HG03565 (cell line): ENCODE results near the gene RAB1A.

ENCODE experiments used
- ATAC-seq: cut with Tn5 transposase; IDR thresholded peaks from one replicate; pipeline ENCODE4 v1.9.1; 2021; ENCODE audit warnings: mild to moderate bottlenecking, moderate library complexity; ENCODE audit not compliant: unreplicated experiment

RAB1A gene

GRCh38 chr2:65097844-65098243, 32.1 kb downstream of the RAB1A start:
- ATAC-seq, result no peak

- no peak for ATAC-seq
These were observed 33.0 kb downstream of the RAB1A start for GRCh38 chr2:65096948-65097347.

- no peak for ATAC-seq
These were observed 36.7 kb downstream of the RAB1A start for GRCh38 chr2:65093211-65093610.

- no peak for ATAC-seq
These were observed 37.1 kb downstream of the RAB1A start for GRCh38 chr2:65092791-65093190.

- no peak for ATAC-seq
These were observed 44.8 kb downstream of the RAB1A start for GRCh38 chr2:65085148-65085547.

- no peak for ATAC-seq
These were observed 48.6 kb downstream of the RAB1A start for GRCh38 chr2:65081232-65081685.

GRCh38 chr2:65079017-65079416, 50.9 kb downstream of the RAB1A start:
- ATAC-seq, result no peak

GRCh38 chr2:65077898-65078297, 52.0 kb downstream of the RAB1A start:
- no peak for ATAC-seq

- no peak for ATAC-seq
These were observed 53.6 kb downstream of the RAB1A start for GRCh38 chr2:65076345-65076710.

- ATAC-seq, result no peak
These were observed 54.1 kb downstream of the RAB1A start for GRCh38 chr2:65075605-65076344.

GRCh38 chr2:65075176-65075575, 54.7 kb downstream of the RAB1A start:
- ATAC-seq, result no peak

- ATAC-seq, result no peak
These were observed 55.9 kb downstream of the RAB1A start for GRCh38 chr2:65073879-65074565.

- no peak for ATAC-seq
These were observed 57.5 kb downstream of the RAB1A start for GRCh38 chr2:65072181-65072970.

GRCh38 chr2:65071499-65072180, 58.3 kb downstream of the RAB1A start:
- ATAC-seq, result no peak

- no peak for ATAC-seq
These were observed 59.0 kb downstream of the RAB1A start for GRCh38 chr2:65070856-65071255.

- no peak for ATAC-seq
These were observed 59.6 kb downstream of the RAB1A start for GRCh38 chr2:65070172-65070830.

GRCh38 chr2:65069439-65069824, 60.5 kb downstream of the RAB1A start:
- ATAC-seq, result no peak

GRCh38 chr2:65067806-65068553, 61.9 kb downstream of the RAB1A start:
- no peak for ATAC-seq

- peak; percentile 72 for ATAC-seq
These were observed 65.0 kb downstream of the RAB1A start for GRCh38 chr2:65064728-65065552.
